Activated T-helper 1 cell treated with anti-CD3 and anti-CD28 coated beads, Interleukin-12 subunit alpha, Interleukin-12 subunit beta, Interleukin-2, Interleukin-4 antibody, amounts not matched to agents 30 ng/mL and 10 ng/mL and 1 ng/mL, durations not matched to agents 14 hours and 24 hours and 36 hours (primary cell): ENCODE results near the gene RBP7. TPM values are rescaled to one million over a fixed set of nuclear protein-coding genes. Genes with fewer than 3 reads are reported as not detected.
A peak's percentile ranks its signal among the peaks of the same experiment; 100 is the strongest.
"Not testable (repeated sequence)": the region's sequence is repeated elsewhere in the genome, so short reads cannot be mapped to it uniquely, and the experiment has no call there.

ENCODE experiments used
- DNase-seq: peaks from one replicate; pipeline ENCODE4 v3.0.0; 2021; ENCODE audit warnings: low spot score
- H3K27ac Mint-ChIP-seq: one replicate; pipeline ENCODE4 v1.8.0; 2021; ENCODE audit warnings: mild to moderate bottlenecking, mixed read lengths
- H3K27me3 Mint-ChIP-seq: one replicate; pipeline ENCODE4 v1.8.0; 2022; ENCODE audit warnings: mild to moderate bottlenecking, moderate library complexity, mixed read lengths; ENCODE audit not compliant: insufficient read depth
- H3K36me3 Mint-ChIP-seq: one replicate; pipeline ENCODE4 v1.8.0; 2021; ENCODE audit warnings: low read depth, mixed read lengths
- H3K4me1 Mint-ChIP-seq: one replicate; pipeline ENCODE4 v1.8.0; 2021; ENCODE audit warnings: low read depth, mixed read lengths
- H3K4me3 Mint-ChIP-seq: one replicate; pipeline ENCODE4 v1.8.0; 2021; ENCODE audit warnings: mild to moderate bottlenecking, moderate library complexity, mixed read lengths
- H3K9me3 Mint-ChIP-seq: one replicate; pipeline ENCODE4 v1.8.0; 2021; ENCODE audit warnings: mixed read lengths
- intact Hi-C: fragments of 100-400 bp; cut with micrococcal nuclease; formaldehyde crosslinking; loops from one replicate; pipeline ENCODE4 v1.15.1; 2024
- total RNA-seq: library from RNA; stranded (reverse); gene quantifications from 2 replicates; pipeline ENCODE4 v1.2.3, GENCODE V29; 2022

The RBP7 gene
- total RNA-seq, 1 donor from 2014 or later: not detected

- Mint-ChIP-seq H3K9me3 (no peaks in the 10 kb centered on the region), H3K4me1 (no peaks in the 10 kb centered on the region), H3K27me3 (peaks cover 3% of the 10 kb centered on the region), H3K36me3 (no peaks in the 10 kb centered on the region), H3K4me3 (no peak overlapping the region), H3K27ac (no peak overlapping the region)
- no peak for DNase-seq
- intact Hi-C loops: no loop called here
Observed at GRCh38 chr1:10007169-10007568, 10.1 kb downstream of the RBP7 start.

- no peaks in the 10 kb centered on the region for H3K36me3 Mint-ChIP-seq
Observed at GRCh38 chr1:10014016-10014415, 17.0 kb downstream of the RBP7 start.

GRCh38 chr1:10019561-10019960 is 22.5 kb downstream of the RBP7 start:
- H3K27me3 Mint-ChIP-seq: peaks cover 9% of the 10 kb centered on the region
- no peaks in the 10 kb centered on the region for H3K4me1 Mint-ChIP-seq
- intact Hi-C loops: no loop called here
- H3K27ac Mint-ChIP-seq: no peak overlapping the region
- no peaks in the 10 kb centered on the region for H3K9me3 Mint-ChIP-seq
- H3K36me3 Mint-ChIP-seq: no peaks in the 10 kb centered on the region
- no peak overlapping the region for H3K4me3 Mint-ChIP-seq
- no peak for DNase-seq

More at GRCh38 chr1:10014016-10014415, 17.0 kb downstream of the RBP7 start:
- Mint-ChIP-seq H3K4me1 (no peaks in the 10 kb centered on the region), H3K27me3 (peaks cover 9% of the 10 kb centered on the region), H3K4me3 (no peak overlapping the region), H3K27ac (no peak overlapping the region), H3K9me3 (no peaks in the 10 kb centered on the region)
- intact Hi-C loops: no loop called here
- no peak for DNase-seq

- H3K36me3 Mint-ChIP-seq: no peaks in the 10 kb centered on the region
- intact Hi-C loops: no loop called here
- H3K9me3 Mint-ChIP-seq: no peaks in the 10 kb centered on the region
- no peak overlapping the region for H3K4me3 Mint-ChIP-seq
- no peak for DNase-seq
- H3K27me3 Mint-ChIP-seq: peaks cover 7% of the 10 kb centered on the region
- no peak overlapping the region for H3K27ac Mint-ChIP-seq
- no peaks in the 10 kb centered on the region for H3K4me1 Mint-ChIP-seq
Observed at GRCh38 chr1:10020086-10020485, 23.1 kb downstream of the RBP7 start.

GRCh38 chr1:10020678-10021077 is 23.6 kb downstream of the RBP7 start:
- H3K4me1 Mint-ChIP-seq, H3K36me3 Mint-ChIP-seq, intact Hi-C loops, H3K9me3 Mint-ChIP-seq, H3K4me3 Mint-ChIP-seq, H3K27ac Mint-ChIP-seq, H3K27me3 Mint-ChIP-seq, DNase-seq: not testable (repeated sequence)

GRCh38 chr1:10021992-10022391 is 25.0 kb downstream of the RBP7 start:
- DNase-seq, H3K4me1 Mint-ChIP-seq, intact Hi-C loops, H3K27me3 Mint-ChIP-seq, H3K27ac Mint-ChIP-seq, H3K9me3 Mint-ChIP-seq, H3K4me3 Mint-ChIP-seq, H3K36me3 Mint-ChIP-seq: not testable (repeated sequence)

GRCh38 chr1:10022656-10023055 is 25.6 kb downstream of the RBP7 start:
- Mint-ChIP-seq H3K27me3 (peaks cover 3% of the 10 kb centered on the region), H3K4me1 (no peaks in the 10 kb centered on the region), H3K4me3 (no peak overlapping the region), H3K36me3 (no peaks in the 10 kb centered on the region), H3K27ac (no peak overlapping the region), H3K9me3 (no peaks in the 10 kb centered on the region)
- no peak for DNase-seq
- intact Hi-C loops: no loop called here

GRCh38 chr1:10025354-10025753 is 28.3 kb downstream of the RBP7 start:
- intact Hi-C loops: no loop called here
- no peak for DNase-seq
- no peaks in the 10 kb centered on the region for H3K9me3 Mint-ChIP-seq
- peaks cover 2% of the 10 kb centered on the region for H3K27me3 Mint-ChIP-seq
- H3K4me3 Mint-ChIP-seq: no peak overlapping the region
- H3K36me3 Mint-ChIP-seq: no peaks in the 10 kb centered on the region
- no peak overlapping the region for H3K27ac Mint-ChIP-seq
- H3K4me1 Mint-ChIP-seq: no peaks in the 10 kb centered on the region

GRCh38 chr1:10027027-10027426 is 30.0 kb downstream of the RBP7 start:
- intact Hi-C loops: no loop called here
- no peak overlapping the region for H3K4me3 Mint-ChIP-seq
- no peaks in the 10 kb centered on the region for H3K9me3 Mint-ChIP-seq
- no peaks in the 10 kb centered on the region for H3K36me3 Mint-ChIP-seq
- H3K4me1 Mint-ChIP-seq: peaks cover 1% of the 10 kb centered on the region
- no peak overlapping the region for H3K27ac Mint-ChIP-seq
- peaks cover 2% of the 10 kb centered on the region for H3K27me3 Mint-ChIP-seq
- DNase-seq: no peak

- H3K36me3 Mint-ChIP-seq, intact Hi-C loops, DNase-seq, H3K27ac Mint-ChIP-seq, H3K9me3 Mint-ChIP-seq, H3K27me3 Mint-ChIP-seq, H3K4me3 Mint-ChIP-seq: not testable (repeated sequence)
- H3K4me1 Mint-ChIP-seq: peaks cover 11% of the 10 kb centered on the region
Observed at GRCh38 chr1:10028956-10029500, 32.0 kb downstream of the RBP7 start.

- Mint-ChIP-seq H3K27ac (no peak overlapping the region), H3K9me3 (no peaks in the 10 kb centered on the region), H3K4me1 (peaks cover 23% of the 10 kb centered on the region), H3K36me3 (peaks cover 4% of the 10 kb centered on the region), H3K27me3 (peaks cover 2% of the 10 kb centered on the region), H3K4me3 (no peak overlapping the region)
- intact Hi-C loops: loop anchor here (5.0 kb wide), 1 partner anchor 799 kb away; the partner anchor contains the start of gene H6PD
- no peak for DNase-seq
Observed at GRCh38 chr1:10031461-10031860, 34.4 kb downstream of the RBP7 start.

GRCh38 chr1:10032590-10033358 is 35.7 kb downstream of the RBP7 start, which contains the start of gene UBE4B:
UBE4B (plus strand) TSS chr1:10032958; CDS start chr1:10033671, 713 bp downstream.
- Mint-ChIP-seq H3K9me3 (no peaks in the 10 kb centered on the region), H3K4me3 (peak within 1 kb of the TSS; percentile 93), H3K27me3 (peaks cover 2% of the 10 kb centered on the region), H3K27ac (peak within 1 kb of the TSS; percentile 88), H3K36me3 (peaks cover 4% of the 10 kb centered on the region), H3K4me1 (peaks cover 23% of the 10 kb centered on the region)
- DNase-seq: peak; percentile 99
- intact Hi-C loops: loop anchor here (1.0 to 5.0 kb wide), 12 partner anchors 42 to 800 kb away; partner anchors contain the start of genes CLSTN1, CTNNBIP1, H6PD and KIF1B

GRCh38 chr1:10033359-10033845 is 36.4 kb downstream of the RBP7 start:
- Mint-ChIP-seq H3K9me3 (no peaks in the 10 kb centered on the region), H3K36me3 (peaks cover 4% of the 10 kb centered on the region), H3K4me3 (peak overlapping the region; percentile 93), H3K27me3 (peaks cover 2% of the 10 kb centered on the region), H3K27ac (peak overlapping the region; percentile 88), H3K4me1 (peaks cover 23% of the 10 kb centered on the region)
- peak; percentile 2 for DNase-seq
- intact Hi-C loops: loop anchor here (1.0 to 5.0 kb wide), 6 partner anchors 41 to 801 kb away; partner anchors contain the start of genes H6PD, KIF1B, LZIC and NMNAT1
